GM18505 (cell line): Measurements from ENCODE around the gene ATOSA.

ENCODE experiments used
- ATAC-seq: cut with Tn5 transposase; IDR thresholded peaks from one replicate; pipeline ENCODE4 v1.9.1; 2021; ENCODE audit not compliant: unreplicated experiment
- POLR2A ChIP-seq: IDR thresholded peaks from 4 replicates; pipeline ENCODE4 v1.6.1; 2011; ENCODE audit warnings: borderline replicate concordance; ENCODE audit not compliant: insufficient read depth, insufficient read length; ENCODE audit errors: extremely low read depth

ATOSA gene

GRCh38 chr15:52706091-52706490 lies 26.9 kb upstream of the ATOSA start:
- ATAC-seq, result no peak
- TF ChIP-seq POLR2A, result no peak

GRCh38 chr15:52702390-52702789 lies 23.2 kb upstream of the ATOSA start:
- ATAC-seq, result no peak
- TF ChIP-seq POLR2A, result no peak

DNA sequence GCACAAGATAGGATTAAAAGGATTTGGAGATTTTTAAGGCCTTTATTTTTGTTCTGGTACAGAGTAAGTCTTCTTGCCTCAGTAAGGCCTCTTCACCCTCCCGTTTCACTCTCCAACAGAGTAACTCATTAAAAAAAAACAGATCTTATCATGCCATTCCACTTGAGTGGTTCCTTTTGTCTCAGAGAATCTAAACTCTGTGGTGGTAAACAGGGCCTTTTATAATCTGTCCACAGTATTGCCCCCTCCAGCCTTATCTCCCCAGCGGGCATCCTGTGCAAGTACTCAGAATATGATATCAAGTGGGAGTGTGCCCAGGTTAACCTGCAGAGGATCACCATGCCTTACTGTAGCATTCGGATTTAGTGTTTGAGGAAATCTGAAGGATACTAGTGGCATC lies 20.3 kb upstream of the ATOSA start:
- TF ChIP-seq POLR2A, result no peak
- ATAC-seq, result no peak

DNA sequence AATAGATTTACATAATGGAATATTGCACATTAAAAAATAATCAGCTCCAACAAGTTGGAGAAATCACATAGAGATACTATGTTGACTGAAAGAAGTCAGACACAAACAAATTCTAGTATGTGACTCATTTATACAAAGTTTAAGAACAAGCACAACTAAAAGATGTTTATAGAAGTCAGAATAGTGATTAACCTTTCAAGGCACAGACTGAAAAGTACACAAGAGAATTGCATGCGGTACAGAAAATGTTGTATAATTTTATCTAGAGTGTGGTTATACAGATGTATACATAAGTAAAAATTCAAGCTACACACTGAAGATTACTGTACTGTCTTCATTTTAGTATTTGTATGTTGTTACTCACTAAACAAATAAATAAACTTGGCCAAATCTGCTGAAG lies 19.3 kb upstream of the ATOSA start:
- TF ChIP-seq POLR2A, result no peak
- no peak for ATAC-seq

GRCh38 chr15:52697051-52697450 lies 17.9 kb upstream of the ATOSA start:
- ATAC-seq, result no peak
- no peak for TF ChIP-seq POLR2A

- no peak for ATAC-seq
- no peak for TF ChIP-seq POLR2A
Measured at GRCh38 chr15:52695154-52695553, 16.0 kb upstream of the ATOSA start.

GRCh38 chr15:52689562-52689961 lies 10.4 kb upstream of the ATOSA start:
- no peak for ATAC-seq
- TF ChIP-seq POLR2A, result no peak

GRCh38 chr15:52683580-52683979 lies 4.4 kb upstream of the ATOSA start:
- no peak for TF ChIP-seq POLR2A
- peak; percentile 31 for ATAC-seq

DNA sequence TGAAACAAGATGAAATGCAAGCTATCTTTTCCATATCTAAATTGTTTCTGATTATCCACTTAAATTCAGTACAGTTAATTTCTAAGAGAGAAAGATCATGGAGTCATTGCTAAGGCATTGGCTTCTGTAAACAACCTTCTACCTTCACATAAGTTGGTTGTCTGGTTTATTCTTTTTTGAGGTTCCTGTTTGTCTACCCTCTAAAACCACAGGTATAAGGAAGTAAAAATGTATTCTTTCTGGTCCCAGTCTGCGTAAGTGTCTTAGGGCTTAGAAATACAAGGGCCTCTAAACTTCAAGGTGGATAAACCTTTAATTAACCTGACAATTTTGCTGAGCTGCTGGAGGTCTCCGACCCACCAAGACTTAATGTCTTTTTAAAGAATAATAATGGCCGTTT lies 3.6 kb upstream of the ATOSA start:
- TF ChIP-seq POLR2A, result no peak
- ATAC-seq, result no peak

DNA sequence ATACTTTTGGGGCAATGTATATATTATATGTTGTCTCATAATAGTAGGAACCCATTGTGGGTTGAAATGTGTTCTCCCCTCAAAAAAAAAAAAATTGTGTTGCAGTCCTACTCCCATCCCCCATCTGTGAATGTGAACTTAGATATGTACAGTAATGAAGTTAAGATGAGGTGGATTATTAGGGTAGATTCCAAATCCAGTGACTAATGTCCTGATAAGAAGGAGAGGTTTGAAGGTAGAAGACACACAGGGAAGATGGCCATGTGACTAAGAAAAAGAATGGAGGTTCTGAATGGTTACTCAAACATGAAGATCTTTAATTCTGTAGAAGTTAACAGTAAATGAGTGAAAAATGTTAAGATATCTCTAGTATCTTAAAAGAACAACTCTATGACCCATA lies 3.0 kb upstream of the ATOSA start:
- no peak for TF ChIP-seq POLR2A
- ATAC-seq, result no peak

DNA sequence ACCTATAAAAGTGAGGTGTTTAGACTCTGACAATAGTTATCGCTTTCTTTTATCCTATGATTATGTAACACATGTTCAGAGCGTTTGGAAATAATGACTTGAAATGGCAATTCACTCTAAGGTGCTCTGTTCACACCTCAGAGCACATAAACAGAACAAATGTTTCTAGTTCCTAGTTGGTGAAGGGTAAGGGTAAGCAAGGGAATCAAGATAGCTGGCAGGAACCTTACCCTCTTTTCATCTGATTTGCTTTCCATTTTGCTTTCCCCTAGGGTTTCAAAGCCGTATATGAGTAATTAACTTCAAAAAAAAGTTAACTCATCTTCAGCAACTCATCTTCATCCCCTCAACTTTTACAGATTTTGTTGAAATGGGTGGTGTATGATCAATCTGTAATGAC lies 2.3 kb upstream of the ATOSA start:
- ATAC-seq, result no peak
- TF ChIP-seq POLR2A, result no peak

GRCh38 chr15:52680761-52681160 lies 1.6 kb upstream of the ATOSA start:
- no peak for TF ChIP-seq POLR2A
- ATAC-seq, result no peak

DNA sequence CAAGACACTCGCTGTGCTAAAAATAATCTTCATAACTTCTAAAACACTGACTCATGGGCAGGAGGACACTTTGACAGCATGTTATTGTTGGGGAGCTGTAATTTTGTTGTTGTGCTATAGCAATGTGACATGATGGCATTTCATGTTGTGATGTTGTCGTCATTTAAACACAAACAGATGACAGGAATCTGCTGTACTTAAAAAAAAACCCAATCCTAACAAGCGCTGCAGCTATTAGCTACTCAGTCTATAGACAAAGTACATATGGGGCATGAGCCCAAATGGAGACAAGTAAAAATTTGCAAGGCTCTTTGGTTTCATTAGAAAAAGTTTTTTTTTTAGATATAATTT lies 828 bp upstream of the ATOSA start:
- no peak for TF ChIP-seq POLR2A
- ATAC-seq, result no peak

- ATAC-seq, result peak; percentile 23
- TF ChIP-seq POLR2A, result peak; percentile 36
Measured at GRCh38 chr15:52678468-52679231, 538 bp downstream of the ATOSA start.
